K562 (cell line): ENCODE data around the gene UNC93B1. TPM values are rescaled to one million over a fixed set of nuclear protein-coding genes. Genes with fewer than 3 reads are reported as not detected.

Source experiments
- BHLHE40 ChIP-seq: IDR thresholded peaks from 2 replicates; pipeline ENCODE4 v1.6.1; 2011; ENCODE audit warnings: low read length, improper control_type of control experiment
- CEBPB ChIP-seq: fragments of 450-650 bp; IDR thresholded peaks from 2 replicates; pipeline ENCODE4 v1.6.1; 2016; ENCODE audit warnings: missing genetic modification characterization, missing compliant biosample characterization
- CTBP1 ChIP-seq: fragments of 450-650 bp; IDR thresholded peaks from 2 replicates; pipeline ENCODE4 v1.6.1; 2016; ENCODE audit warnings: borderline replicate concordance
- E2F3 ChIP-seq: fragments of 250-450 bp; sonication (Bioruptor Pico); IDR thresholded peaks from 2 replicates; pipeline ENCODE4 v1.4.0; 2020; ENCODE audit warnings: mild to moderate bottlenecking
- GABPB1 ChIP-seq: sonication (generic); formaldehyde crosslinking; IDR thresholded peaks from 2 replicates; pipeline ENCODE4 v1.8.0; 2022; ENCODE audit warnings: mild to moderate bottlenecking, missing genetic modification reagents
- GATAD2A ChIP-seq: fragments of 450-650 bp; IDR thresholded peaks from 2 replicates; pipeline ENCODE4 v1.6.1; 2017
- HDAC1 ChIP-seq, 2 experiments: fragments of 450-650 bp; IDR thresholded peaks; 2 replicates each; pipeline ENCODE4 v1.6.1; 2016 to 2017; ENCODE audit warnings: inconsistent platforms in 1 of 2, mild to moderate bottlenecking in 1 of 2, moderate library complexity in 1 of 2
- HIVEP1 ChIP-seq: fragments of 250-450 bp; sonication (Bioruptor Pico); IDR thresholded peaks from 2 replicates; pipeline ENCODE4 v1.4.0; 2020; ENCODE audit warnings: mild to moderate bottlenecking
- MAX ChIP-seq: sonication (generic); formaldehyde crosslinking; IDR thresholded peaks from 2 replicates; pipeline ENCODE4 v1.9.0; 2022; ENCODE audit warnings: mild to moderate bottlenecking, missing genetic modification reagents
- NR2C2 ChIP-seq, 2 experiments: fragments of 200-800 bp in 1 of 2; sonication (Bioruptor generic) in 1 of 2; sonication (generic) in 1 of 2; formaldehyde crosslinking in 1 of 2; IDR thresholded peaks; 2 replicates each; pipeline versions ENCODE4 v1.6.1 to v1.8.0; 2016 to 2022; ENCODE audit warnings: mild to moderate bottlenecking in 1 of 2, missing compliant biosample characterization in 1 of 2, missing genetic modification characterization in 1 of 2, missing genetic modification reagents in 1 of 2
- NR2F6 ChIP-seq: fragments of 450-650 bp; formaldehyde crosslinking; IDR thresholded peaks from 2 replicates; pipeline ENCODE4 v1.4.0; 2020; ENCODE audit warnings: mild to moderate bottlenecking
- NRF1 ChIP-seq, 2 experiments: fragments of 450-650 bp; IDR thresholded peaks in 1 of 2; conservative IDR thresholded peaks in 1 of 2; 2 replicates each; pipeline ENCODE4 v1.6.1; 2014; ENCODE audit warnings: mild to moderate bottlenecking in 2 of 2
- RBM22 ChIP-seq: fragments of 200-400 bp; formaldehyde crosslinking; IDR thresholded peaks from 2 replicates; pipeline ENCODE4 v1.6.1; 2018; ENCODE audit warnings: low read length, low read depth; ENCODE audit not compliant: poor library complexity, severe bottlenecking
- TRIM28 ChIP-seq: fragments of 450-650 bp; IDR thresholded peaks from 2 replicates; pipeline ENCODE4 v1.6.1; 2017
- ZBTB7A ChIP-seq: IDR thresholded peaks from 2 replicates; pipeline ENCODE4 v1.6.1; 2011; ENCODE audit warnings: low read depth, mild to moderate bottlenecking, low read length, moderate library complexity, borderline replicate concordance; ENCODE audit not compliant: control insufficient read depth
- ZNF143 ChIP-seq: sonication (generic); formaldehyde crosslinking; IDR thresholded peaks from 2 replicates; pipeline ENCODE4 v1.9.0; 2022; ENCODE audit warnings: mild to moderate bottlenecking, missing genetic modification reagents
- ZNF384 ChIP-seq: IDR thresholded peaks from 2 replicates; pipeline ENCODE4 v1.6.1; 2012; ENCODE audit warnings: low read depth, low read length, improper control_type of control experiment
- ZNF589 ChIP-seq: fragments of 200-800 bp; sonication (Bioruptor generic); IDR thresholded peaks from 2 replicates; pipeline ENCODE4 v1.6.1; 2016; ENCODE audit warnings: low read depth, missing genetic modification characterization, missing compliant biosample characterization
- polyA plus RNA-seq, 8 experiments: library from polyadenylated mRNA; depleted of rRNA in 4 of 8; stranded (reverse) in 5 of 8; unstranded in 3 of 8; fragments of >200 nt; fragmentation: Nextera tagmentation in 2 of 8; fragmentation: Illumina TruSeq in 1 of 8; extraction: Ambion mirVana in 2 of 8; extraction: Trizol in 1 of 8; gene quantifications; 2 replicates each; pipeline versions ENCODE4 v1.2.1 to v1.2.3, GENCODE V29; 2011 to 2014; ENCODE audit warnings: inconsistent platforms in 1 of 8, missing spikeins in 1 of 8
- total RNA-seq, 7 experiments: library from RNA; depleted of rRNA in 6 of 7; stranded (reverse); fragments of >200 nt in 6 of 7; fragmentation: Illumina TruSeq in 2 of 7; extraction: Trizol in 2 of 7; gene quantifications; 2 replicates each; pipeline versions ENCODE4 v1.2.1 to v1.2.3, GENCODE V29; 2011 to 2021; ENCODE audit warnings: low replicate concordance in 1 of 7
- TF ChIP-seq, protein P1 (sequence below): fragments of 450-650 bp; IDR thresholded peaks from 2 replicates; pipeline ENCODE4 v1.6.1; 2017; ENCODE audit warnings: antibody characterized with exemption
- TF ChIP-seq, protein P2 (sequence below), 2 experiments: fragments of 450-650 bp; IDR thresholded peaks; 2 replicates each; pipeline ENCODE4 v1.6.1; 2016
- TF ChIP-seq, protein P3 (sequence below): fragments of 450-650 bp; IDR thresholded peaks from 2 replicates; pipeline ENCODE4 v1.6.1; 2018; ENCODE audit not compliant: partially characterized antibody

Gene UNC93B1
- total and polyA plus RNA-seq, 9 of the 15 experiments (the other 6 are each of a cell fraction or from before 2014, with no cell fraction given), result 0.10 to 13.6 (median 6.5) TPM

GRCh38 chr11:68010090-68011041, 6.5 kb upstream of the UNC93B1 start, which contains the start of gene ALDH3B1 (continued):
- TF ChIP-seq, protein P1, sequence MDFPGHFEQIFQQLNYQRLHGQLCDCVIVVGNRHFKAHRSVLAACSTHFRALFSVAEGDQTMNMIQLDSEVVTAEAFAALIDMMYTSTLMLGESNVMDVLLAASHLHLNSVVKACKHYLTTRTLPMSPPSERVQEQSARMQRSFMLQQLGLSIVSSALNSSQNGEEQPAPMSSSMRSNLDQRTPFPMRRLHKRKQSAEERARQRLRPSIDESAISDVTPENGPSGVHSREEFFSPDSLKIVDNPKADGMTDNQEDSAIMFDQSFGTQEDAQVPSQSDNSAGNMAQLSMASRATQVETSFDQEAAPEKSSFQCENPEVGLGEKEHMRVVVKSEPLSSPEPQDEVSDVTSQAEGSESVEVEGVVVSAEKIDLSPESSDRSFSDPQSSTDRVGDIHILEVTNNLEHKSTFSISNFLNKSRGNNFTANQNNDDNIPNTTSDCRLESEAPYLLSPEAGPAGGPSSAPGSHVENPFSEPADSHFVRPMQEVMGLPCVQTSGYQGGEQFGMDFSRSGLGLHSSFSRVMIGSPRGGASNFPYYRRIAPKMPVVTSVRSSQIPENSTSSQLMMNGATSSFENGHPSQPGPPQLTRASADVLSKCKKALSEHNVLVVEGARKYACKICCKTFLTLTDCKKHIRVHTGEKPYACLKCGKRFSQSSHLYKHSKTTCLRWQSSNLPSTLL, result no peak
- TF ChIP-seq ZBTB7A (peak; percentile 58; the same call in 1 of the 2 replicates), CTBP1 (0 out of 2 replicates have a peak, but pooled peaks have one; percentile 18), NR2F6 (CRISPR knock-in tag) (no peak), ZNF143 (no peak), NRF1 (conservative IDR thresholded peaks at IDR 0.05 in 1 of 2, IDR thresholded peaks at IDR 0.05 in 1 of 2) (0 out of 4 replicates have a peak, but pooled peaks of 1 of the 2 experiments have one; percentile 9), NR2C2 (CRISPR knock-in tag; IDR thresholded peaks at IDR 0.05) (no peak), NR2C2 (tag; IDR thresholded peaks at IDR 0.05) (no peak), CEBPB (peak; percentile 42; the same call in 1 of the 2 replicates), HIVEP1 (no peak), ZNF589 (peak; percentile 70), TRIM28 (no peak), RBM22 (no peak), BHLHE40 (peak; percentile 78), GATAD2A (no peak), HDAC1 (IDR thresholded peaks at IDR 0.05) (no peak), MAX (CRISPR knock-in tag) (peak; percentile 88), E2F3 (CRISPR knock-in tag) (peak; percentile 56; the same call in 1 of the 2 replicates), ZNF384 (no peak), GABPB1 (CRISPR knock-in tag) (peak; percentile 47; the same call in 1 of the 2 replicates)
- TF ChIP-seq, protein P2, sequence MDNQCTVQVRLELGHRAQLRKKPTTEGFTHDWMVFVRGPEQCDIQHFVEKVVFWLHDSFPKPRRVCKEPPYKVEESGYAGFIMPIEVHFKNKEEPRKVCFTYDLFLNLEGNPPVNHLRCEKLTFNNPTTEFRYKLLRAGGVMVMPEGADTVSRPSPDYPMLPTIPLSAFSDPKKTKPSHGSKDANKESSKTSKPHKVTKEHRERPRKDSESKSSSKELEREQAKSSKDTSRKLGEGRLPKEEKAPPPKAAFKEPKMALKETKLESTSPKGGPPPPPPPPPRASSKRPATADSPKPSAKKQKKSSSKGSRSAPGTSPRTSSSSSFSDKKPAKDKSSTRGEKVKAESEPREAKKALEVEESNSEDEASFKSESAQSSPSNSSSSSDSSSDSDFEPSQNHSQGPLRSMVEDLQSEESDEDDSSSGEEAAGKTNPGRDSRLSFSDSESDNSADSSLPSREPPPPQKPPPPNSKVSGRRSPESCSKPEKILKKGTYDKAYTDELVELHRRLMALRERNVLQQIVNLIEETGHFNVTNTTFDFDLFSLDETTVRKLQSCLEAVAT (IDR thresholded peaks at IDR 0.05), result no peak
- TF ChIP-seq, protein P3, sequence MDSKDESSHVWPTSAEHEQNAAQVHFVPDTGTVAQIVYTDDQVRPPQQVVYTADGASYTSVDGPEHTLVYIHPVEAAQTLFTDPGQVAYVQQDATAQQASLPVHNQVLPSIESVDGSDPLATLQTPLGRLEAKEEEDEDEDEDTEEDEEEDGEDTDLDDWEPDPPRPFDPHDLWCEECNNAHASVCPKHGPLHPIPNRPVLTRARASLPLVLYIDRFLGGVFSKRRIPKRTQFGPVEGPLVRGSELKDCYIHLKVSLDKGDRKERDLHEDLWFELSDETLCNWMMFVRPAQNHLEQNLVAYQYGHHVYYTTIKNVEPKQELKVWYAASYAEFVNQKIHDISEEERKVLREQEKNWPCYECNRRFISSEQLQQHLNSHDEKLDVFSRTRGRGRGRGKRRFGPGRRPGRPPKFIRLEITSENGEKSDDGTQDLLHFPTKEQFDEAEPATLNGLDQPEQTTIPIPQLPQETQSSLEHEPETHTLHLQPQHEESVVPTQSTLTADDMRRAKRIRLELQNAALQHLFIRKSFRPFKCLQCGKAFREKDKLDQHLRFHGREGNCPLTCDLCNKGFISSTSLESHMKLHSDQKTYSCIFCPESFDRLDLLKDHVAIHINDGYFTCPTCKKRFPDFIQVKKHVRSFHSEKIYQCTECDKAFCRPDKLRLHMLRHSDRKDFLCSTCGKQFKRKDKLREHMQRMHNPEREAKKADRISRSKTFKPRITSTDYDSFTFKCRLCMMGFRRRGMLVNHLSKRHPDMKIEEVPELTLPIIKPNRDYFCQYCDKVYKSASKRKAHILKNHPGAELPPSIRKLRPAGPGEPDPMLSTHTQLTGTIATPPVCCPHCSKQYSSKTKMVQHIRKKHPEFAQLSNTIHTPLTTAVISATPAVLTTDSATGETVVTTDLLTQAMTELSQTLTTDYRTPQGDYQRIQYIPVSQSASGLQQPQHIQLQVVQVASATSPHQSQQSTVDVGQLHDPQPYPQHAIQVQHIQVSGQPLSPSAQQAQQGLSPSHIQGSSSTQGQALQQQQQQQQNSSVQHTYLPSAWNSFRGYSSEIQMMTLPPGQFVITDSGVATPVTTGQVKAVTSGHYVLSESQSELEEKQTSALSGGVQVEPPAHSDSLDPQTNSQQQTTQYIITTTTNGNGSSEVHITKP, result peak; percentile 26
